ENCODE results near the gene POLR1C.
"Not testable (repeated sequence)": the region's sequence is repeated elsewhere in the genome, so short reads cannot be mapped to it uniquely, and the experiment has no call there.

Gene POLR1C

GRCh38 chr6:43516697-43517504 is at the start of gene POLR1C, which contains the start of gene YIPF3:
Gene POLR1C, plus strand, starts transcription at chr6:43517089. Its CDS starts 21 bp downstream, at chr6:43517110.
Gene YIPF3, minus strand, starts transcription at chr6:43516926. Its CDS starts 119 bp downstream, at chr6:43516807.
- no peak for TF ChIP-seq CTCF (IDR thresholded peaks at IDR 0.05; ENCODE audit: low read depth, low read length)
- DNase-seq (ENCODE audit: extremely low read depth, low read depth) = peak; percentile 94

GRCh38 chr6:43467265-43467664 is 49.6 kb upstream of the POLR1C start:
- DNase-seq (ENCODE audit: extremely low read depth, low read depth) = not testable (repeated sequence)

- no peak for TF ChIP-seq CTCF (IDR thresholded peaks at IDR 0.05; ENCODE audit: low read depth, low read length)
- no peak for DNase-seq (ENCODE audit: extremely low read depth, low read depth)
Observed at GRCh38 chr6:43467752-43468151, 49.1 kb upstream of the POLR1C start.

GRCh38 chr6:43468240-43468639 is 48.6 kb upstream of the POLR1C start:
- DNase-seq (ENCODE audit: extremely low read depth, low read depth) = no peak
- no peak for TF ChIP-seq CTCF (IDR thresholded peaks at IDR 0.05; ENCODE audit: low read depth, low read length)

- TF ChIP-seq CTCF (IDR thresholded peaks at IDR 0.05; ENCODE audit: low read depth, low read length) = no peak
- no peak for DNase-seq (ENCODE audit: extremely low read depth, low read depth)
Observed at GRCh38 chr6:43468748-43469681, 47.9 kb upstream of the POLR1C start.

GRCh38 chr6:43469947-43470346 is 46.9 kb upstream of the POLR1C start:
- no peak for DNase-seq (ENCODE audit: extremely low read depth, low read depth)
- TF ChIP-seq CTCF (IDR thresholded peaks at IDR 0.05; ENCODE audit: low read depth, low read length) = no peak

- no peak for DNase-seq (ENCODE audit: extremely low read depth, low read depth)
- no peak for TF ChIP-seq CTCF (IDR thresholded peaks at IDR 0.05; ENCODE audit: low read depth, low read length)
Observed at GRCh38 chr6:43471399-43471798, 45.5 kb upstream of the POLR1C start.
